Pulmonary artery endothelial cell (primary cell): Measurements from ENCODE around the gene ASH1L. TPM values are rescaled to one million over a fixed set of nuclear protein-coding genes. Genes with fewer than 3 reads are reported as not detected.

ENCODE experiments used
- DNase-seq: peaks from one replicate; pipeline ENCODE4 v3.0.0-alpha.2; 2011; ENCODE audit warnings: low read depth, low spot score
- total RNA-seq: library from RNA; depleted of rRNA; stranded (reverse); fragments of >200 nt; gene quantifications from 2 replicates; pipeline ENCODE4 v1.2.3, GENCODE V29; 2014

The ASH1L gene
- total RNA-seq, 1 donor from 2014 or later = 14.4 TPM

GRCh38 chr1:155327981-155328380 lies 234.6 kb downstream of the ASH1L start:
- no peak for DNase-seq

- DNase-seq = no peak
Measured at GRCh38 chr1:155326631-155327037, 236.0 kb downstream of the ASH1L start.

GRCh38 chr1:155326020-155326526 lies 236.5 kb downstream of the ASH1L start:
- no peak for DNase-seq

GRCh38 chr1:155325603-155325893 lies 237.1 kb downstream of the ASH1L start:
- DNase-seq = no peak

GRCh38 chr1:155324717-155325602 lies 237.6 kb downstream of the ASH1L start:
- no peak for DNase-seq

GRCh38 chr1:155324037-155324716 lies 238.4 kb downstream of the ASH1L start:
- DNase-seq = peak; percentile 79

GRCh38 chr1:155323729-155324036 lies 238.9 kb downstream of the ASH1L start:
- DNase-seq = no peak

- DNase-seq = peak; percentile 78
Measured at GRCh38 chr1:155322953-155323728, 239.5 kb downstream of the ASH1L start.

- no peak for DNase-seq
Measured at GRCh38 chr1:155322571-155322952, 240.0 kb downstream of the ASH1L start.

GRCh38 chr1:155321639-155322503 lies 240.7 kb downstream of the ASH1L start:
- DNase-seq = no peak

- DNase-seq = no peak
Measured at GRCh38 chr1:155320661-155321617, 241.7 kb downstream of the ASH1L start, which contains the start of gene RUSC1. RUSC1 (plus strand) TSS chr1:155320894; CDS start chr1:155321774, 880 bp downstream.

GRCh38 chr1:155320252-155320651 lies 242.4 kb downstream of the ASH1L start:
- no peak for DNase-seq

GRCh38 chr1:155319536-155319935 lies 243.1 kb downstream of the ASH1L start:
- no peak for DNase-seq

GRCh38 chr1:155318082-155318481 lies 244.5 kb downstream of the ASH1L start:
- DNase-seq = no peak

GRCh38 chr1:155316922-155317321 lies 245.7 kb downstream of the ASH1L start:
- DNase-seq = no peak

- DNase-seq = no peak
Measured at GRCh38 chr1:155313261-155313660, 249.3 kb downstream of the ASH1L start.

- no peak for DNase-seq
Measured at GRCh38 chr1:155309423-155310021, 253.1 kb downstream of the ASH1L start.

- DNase-seq = peak; percentile 96
Measured at GRCh38 chr1:155308493-155309422, 253.8 kb downstream of the ASH1L start, which contains the start of gene FDPS. FDPS (plus strand) TSS chr1:155308866; CDS start chr1:155309790, 924 bp downstream.
